Neural crest cell (in vitro differentiated cells): ENCODE measurements around the gene UNC93A. TPM values are rescaled to one million over a fixed set of nuclear protein-coding genes. Genes with fewer than 3 reads are reported as not detected.

Experiments
- DNase-seq: peaks from one replicate; pipeline ENCODE4 v3.0.0; 2021; ENCODE audit warnings: low read depth, mixed read lengths, low spot score
- H3K27ac Mint-ChIP-seq: one replicate; pipeline ENCODE4 v1.8.0; 2021; ENCODE audit warnings: mild to moderate bottlenecking, mixed read lengths; ENCODE audit not compliant: unreplicated experiment
- H3K27me3 Mint-ChIP-seq: 2 replicates; pipeline ENCODE4 v1.8.0; 2021; ENCODE audit warnings: low read depth, mild to moderate bottlenecking, mixed read lengths
- H3K36me3 Mint-ChIP-seq: 2 replicates; pipeline ENCODE4 v1.8.0; 2021; ENCODE audit warnings: low read depth, mild to moderate bottlenecking, mixed read lengths
- H3K4me1 Mint-ChIP-seq: 2 replicates; pipeline ENCODE4 v1.8.0; 2021; ENCODE audit warnings: mixed read lengths
- H3K4me3 Mint-ChIP-seq: one replicate; pipeline ENCODE4 v1.8.0; 2021; ENCODE audit warnings: mild to moderate bottlenecking, mixed read lengths
- H3K9me3 Mint-ChIP-seq: 2 replicates; pipeline ENCODE4 v1.8.0; 2021; ENCODE audit warnings: mixed read lengths
- CTCF ChIP-seq: fragments of 200-600 bp; sonication (generic); conservative IDR thresholded peaks from 2 replicates; pipeline ENCODE4 v1.5.0; 2021; ENCODE audit warnings: antibody characterized with exemption, mild to moderate bottlenecking
- total RNA-seq: library from RNA; stranded (reverse); gene quantifications from 2 replicates; pipeline ENCODE4 v1.2.1, GENCODE V29; 2021

The UNC93A gene
- total RNA-seq, 1 donor from 2014 or later, result not detected

GRCh38 chr6:167295495-167296292 lies 4.6 kb downstream of the UNC93A start:
- DNase-seq, result no peak
- Mint-ChIP-seq H3K4me3 (no peak overlapping the region), H3K36me3 (no peaks in the 10 kb centered on the region), H3K27ac (no peak overlapping the region), H3K4me1 (peaks cover 3% of the 10 kb centered on the region), H3K9me3 (peaks cover 4% of the 10 kb centered on the region), H3K27me3 (peaks cover 7% of the 10 kb centered on the region)
- no peak for TF ChIP-seq CTCF

- peaks cover 4% of the 10 kb centered on the region for H3K9me3 Mint-ChIP-seq
- peaks cover 7% of the 10 kb centered on the region for H3K27me3 Mint-ChIP-seq
- H3K4me3 Mint-ChIP-seq, result no peak overlapping the region
- no peak overlapping the region for H3K27ac Mint-ChIP-seq
- no peak for TF ChIP-seq CTCF
- DNase-seq, result no peak
- peaks cover 3% of the 10 kb centered on the region for H3K4me1 Mint-ChIP-seq
- no peaks in the 10 kb centered on the region for H3K36me3 Mint-ChIP-seq
These were observed 5.2 kb downstream of the UNC93A start for GRCh38 chr6:167296293-167296690.

GRCh38 chr6:167296902-167297301 lies 5.8 kb downstream of the UNC93A start:
- H3K9me3 Mint-ChIP-seq, result peaks cover 4% of the 10 kb centered on the region
- peaks cover 4% of the 10 kb centered on the region for H3K27me3 Mint-ChIP-seq
- no peaks in the 10 kb centered on the region for H3K36me3 Mint-ChIP-seq
- DNase-seq, result no peak
- no peak overlapping the region for H3K4me3 Mint-ChIP-seq
- no peak overlapping the region for H3K27ac Mint-ChIP-seq
- no peak for TF ChIP-seq CTCF
- peaks cover 2% of the 10 kb centered on the region for H3K4me1 Mint-ChIP-seq

GRCh38 chr6:167298127-167298526 lies 7.0 kb downstream of the UNC93A start:
- no peaks in the 10 kb centered on the region for H3K36me3 Mint-ChIP-seq
- H3K4me1 Mint-ChIP-seq, result peaks cover 9% of the 10 kb centered on the region
- no peak overlapping the region for H3K4me3 Mint-ChIP-seq
- no peak overlapping the region for H3K27ac Mint-ChIP-seq
- H3K9me3 Mint-ChIP-seq, result peaks cover 4% of the 10 kb centered on the region
- no peak for TF ChIP-seq CTCF
- peaks cover 4% of the 10 kb centered on the region for H3K27me3 Mint-ChIP-seq
- DNase-seq, result no peak

- peaks cover 9% of the 10 kb centered on the region for H3K4me1 Mint-ChIP-seq
- TF ChIP-seq CTCF, result no peak
- H3K4me3 Mint-ChIP-seq, result no peak overlapping the region
- H3K36me3 Mint-ChIP-seq, result no peaks in the 10 kb centered on the region
- no peak for DNase-seq
- H3K27me3 Mint-ChIP-seq, result peaks cover 4% of the 10 kb centered on the region
- H3K27ac Mint-ChIP-seq, result peak overlapping the region; percentile 87
- peaks cover 4% of the 10 kb centered on the region for H3K9me3 Mint-ChIP-seq
These were observed 8.7 kb downstream of the UNC93A start for GRCh38 chr6:167299641-167300308.
